ENCODE data around the gene CACNA2D1. TPM values are rescaled to one million over a fixed set of nuclear protein-coding genes. Genes with fewer than 3 reads are reported as not detected.

Gene CACNA2D1
- total RNA-seq, 3 donors from 2014 or later (not counting 1 experiment from before 2014, with no cell fraction given), result not detected

GRCh38 chr7:82167558-82168314, 275.8 kb downstream of the CACNA2D1 start:
- H3K27me3 ChIP-seq (ENCODE audit: control insufficient read depth, insufficient read depth, low read length), result no peaks in the 10 kb centered on the region
- no peak overlapping the region for H3K4me3 Mint-ChIP-seq
- ATAC-seq (no peak), DNase-seq (no peak)
- H3K4me3 ChIP-seq (ENCODE audit: low read length), result no peak overlapping the region
- WGBS (ENCODE audit: insufficient coverage), result 58% methylated on average over 2 of the region's 2 CpGs
- no peaks in the 10 kb centered on the region for H3K36me3 ChIP-seq (ENCODE audit: control insufficient read depth, insufficient read depth, low read length)
- no peak for TF ChIP-seq CTCF (IDR thresholded peaks at IDR 0.05)
- peaks cover 0 to 2% of the 10 kb centered on the region in 2 donors for H3K9me3 Mint-ChIP-seq
- no peaks in the 10 kb centered on the region for H3K4me1 Mint-ChIP-seq
- H3K27me3 Mint-ChIP-seq (ENCODE audit: low read depth in 2 of 2), result no peaks in the 10 kb centered on the region
- intact Hi-C loops (cut with micrococcal nuclease), result no loop called here
- H3K27ac Mint-ChIP-seq, result no peak overlapping the region
- H3K9me3 ChIP-seq (ENCODE audit: control insufficient read depth, insufficient read depth, low read length), result no peaks in the 10 kb centered on the region
- no peaks in the 10 kb centered on the region for H3K4me1 ChIP-seq (ENCODE audit: control insufficient read depth, insufficient read depth, low read length)
- no peak overlapping the region for H3K27ac ChIP-seq (ENCODE audit: low read length)
- H3K36me3 Mint-ChIP-seq, result no peaks in the 10 kb centered on the region

GRCh38 chr7:82166260-82167015, 277.1 kb downstream of the CACNA2D1 start:
- no peaks in the 10 kb centered on the region for H3K4me1 Mint-ChIP-seq

DNA sequence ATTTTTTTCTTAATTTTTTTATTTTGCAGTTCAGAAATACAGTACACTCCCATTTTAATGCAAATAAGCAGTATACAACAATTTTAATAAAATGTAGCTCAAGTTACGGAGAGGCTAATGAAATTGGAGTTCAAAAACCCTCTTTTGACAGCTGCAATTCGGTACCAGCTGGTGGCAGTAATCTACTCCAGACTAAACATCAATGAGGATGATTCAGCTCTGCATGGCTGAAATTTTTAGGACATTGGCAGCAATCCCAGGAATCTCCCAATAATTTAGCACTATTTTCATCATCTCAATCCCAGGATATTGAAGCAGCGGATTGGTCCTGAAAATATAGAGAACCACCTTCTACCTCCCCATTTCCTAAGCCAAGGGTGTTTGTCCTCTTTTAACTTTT, 278.8 kb downstream of the CACNA2D1 start:
- H3K36me3 ChIP-seq (ENCODE audit: control insufficient read depth, insufficient read depth, low read length), result no peaks in the 10 kb centered on the region
- H3K9me3 ChIP-seq (ENCODE audit: control insufficient read depth, insufficient read depth, low read length), result no peaks in the 10 kb centered on the region
- 63% methylated on average over 3 of the region's 3 CpGs for WGBS (ENCODE audit: insufficient coverage)
- H3K27me3 ChIP-seq (ENCODE audit: control insufficient read depth, insufficient read depth, low read length), result no peaks in the 10 kb centered on the region
- H3K4me3 ChIP-seq (ENCODE audit: low read length), result no peak overlapping the region
- H3K9me3 Mint-ChIP-seq, result peaks cover 2 to 8% of the 10 kb centered on the region in 2 donors
- H3K27ac Mint-ChIP-seq, result no peak overlapping the region
- no peaks in the 10 kb centered on the region for H3K4me1 ChIP-seq (ENCODE audit: control insufficient read depth, insufficient read depth, low read length)
- no peak overlapping the region for H3K27ac ChIP-seq (ENCODE audit: low read length)
- ATAC-seq (no peak), DNase-seq (no peak)
- H3K36me3 Mint-ChIP-seq, result no peaks in the 10 kb centered on the region
- H3K4me1 Mint-ChIP-seq, result no peaks in the 10 kb centered on the region
- H3K27me3 Mint-ChIP-seq (ENCODE audit: low read depth in 2 of 2), result no peaks in the 10 kb centered on the region
- TF ChIP-seq CTCF (IDR thresholded peaks at IDR 0.05), result no peak
- H3K4me3 Mint-ChIP-seq, result no peak overlapping the region
- intact Hi-C loops (cut with micrococcal nuclease), result no loop called here

More at GRCh38 chr7:82166260-82167015, 277.1 kb downstream of the CACNA2D1 start:
- DNase-seq (no peak), ATAC-seq (no peak)
- no peak for TF ChIP-seq CTCF (IDR thresholded peaks at IDR 0.05)
- no peak overlapping the region for H3K4me3 Mint-ChIP-seq
- Histone ChIP-seq H3K4me1 (ENCODE audit: control insufficient read depth, insufficient read depth, low read length) (no peaks in the 10 kb centered on the region), H3K27me3 (ENCODE audit: control insufficient read depth, insufficient read depth, low read length) (no peaks in the 10 kb centered on the region), H3K27ac (ENCODE audit: low read length) (no peak overlapping the region), H3K9me3 (ENCODE audit: control insufficient read depth, insufficient read depth, low read length) (no peaks in the 10 kb centered on the region), H3K4me3 (ENCODE audit: low read length) (no peak overlapping the region), H3K36me3 (ENCODE audit: control insufficient read depth, insufficient read depth, low read length) (no peaks in the 10 kb centered on the region)
- intact Hi-C loops (cut with micrococcal nuclease), result no loop called here
- 90% methylated on average over 4 of the region's 4 CpGs for WGBS (ENCODE audit: insufficient coverage)
- H3K9me3 Mint-ChIP-seq, result peaks cover under 1 to 5% of the 10 kb centered on the region in 2 donors
- no peaks in the 10 kb centered on the region for H3K27me3 Mint-ChIP-seq (ENCODE audit: low read depth in 2 of 2)
- no peak overlapping the region for H3K27ac Mint-ChIP-seq
- no peaks in the 10 kb centered on the region for H3K36me3 Mint-ChIP-seq
